GM19395 (cell line): ENCODE data around the gene SYT2.

Source experiments
- ATAC-seq: cut with Tn5 transposase; IDR thresholded peaks from one replicate; pipeline ENCODE4 v1.9.1; 2021; ENCODE audit warnings: mild to moderate bottlenecking, moderate library complexity; ENCODE audit not compliant: unreplicated experiment

The SYT2 gene

GRCh38 chr1:202680586-202681352 is 29.5 kb downstream of the SYT2 start:
- ATAC-seq = no peak

- no peak for ATAC-seq
Observed at GRCh38 chr1:202679406-202680177, 30.7 kb downstream of the SYT2 start.

GRCh38 chr1:202677433-202677832 is 32.8 kb downstream of the SYT2 start:
- ATAC-seq = no peak

- no peak for ATAC-seq
Observed at GRCh38 chr1:202673531-202673930, 36.7 kb downstream of the SYT2 start.

GRCh38 chr1:202671399-202671798 is 38.9 kb downstream of the SYT2 start:
- no peak for ATAC-seq

GRCh38 chr1:202665417-202665816 is 44.8 kb downstream of the SYT2 start:
- no peak for ATAC-seq

GRCh38 chr1:202664083-202664482 is 46.2 kb downstream of the SYT2 start:
- ATAC-seq = no peak

GRCh38 chr1:202663131-202663530 is 47.1 kb downstream of the SYT2 start:
- ATAC-seq = no peak

GRCh38 chr1:202662081-202662480 is 48.2 kb downstream of the SYT2 start:
- no peak for ATAC-seq

- no peak for ATAC-seq
Observed at GRCh38 chr1:202661136-202661845, 49.0 kb downstream of the SYT2 start.

- ATAC-seq = no peak
Observed at GRCh38 chr1:202659974-202660373, 50.3 kb downstream of the SYT2 start.

GRCh38 chr1:202659541-202659940 is 50.7 kb downstream of the SYT2 start:
- no peak for ATAC-seq

GRCh38 chr1:202658769-202659168 is 51.5 kb downstream of the SYT2 start:
- no peak for ATAC-seq

- no peak for ATAC-seq
Observed at GRCh38 chr1:202658251-202658759, 51.9 kb downstream of the SYT2 start.

GRCh38 chr1:202656951-202657646 is 53.2 kb downstream of the SYT2 start:
- ATAC-seq = no peak

GRCh38 chr1:202656057-202656456 is 54.2 kb downstream of the SYT2 start:
- no peak for ATAC-seq

- no peak for ATAC-seq
Observed at GRCh38 chr1:202654079-202654478, 56.2 kb downstream of the SYT2 start.

GRCh38 chr1:202649553-202650392 is 60.5 kb downstream of the SYT2 start:
- no peak for ATAC-seq

- ATAC-seq = no peak
Observed at GRCh38 chr1:202648605-202649226, 61.5 kb downstream of the SYT2 start.

GRCh38 chr1:202645097-202645476 is 65.2 kb downstream of the SYT2 start:
- ATAC-seq = no peak
